Activated CD8-positive, alpha-beta memory T cell treated with anti-CD3 and anti-CD28 coated beads for 1 hour (primary cell): ENCODE data around the gene ADRA1B.

ENCODE experiments used
- DNase-seq, 2 donors: peaks; one replicate each; pipeline ENCODE4 v3.0.0-alpha.2; 2020; ENCODE audit warnings: low read depth in 1 of 2; ENCODE audit errors: extremely low read depth in 1 of 2

The ADRA1B gene

DNA sequence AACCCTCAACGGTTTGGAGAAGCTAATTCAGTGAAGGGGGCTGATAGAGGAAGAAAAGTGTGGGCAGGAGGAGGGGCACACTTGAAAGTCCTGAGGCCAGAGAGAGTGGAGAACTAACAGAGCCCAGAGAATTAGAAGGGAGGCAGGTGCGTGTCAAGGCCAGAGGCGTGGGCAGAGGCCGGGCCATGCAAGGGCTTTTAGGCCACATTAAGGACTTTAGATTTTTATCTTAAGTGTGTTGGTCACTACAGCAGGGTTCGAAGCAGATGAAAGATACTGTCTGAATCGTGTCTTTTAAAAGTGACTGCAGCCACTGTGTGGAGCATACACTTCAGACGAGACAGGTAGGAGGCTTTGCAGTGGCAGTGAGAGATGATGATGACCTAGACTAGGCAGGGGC, 6.7 kb downstream of the ADRA1B start:
- no peak for DNase-seq

DNA sequence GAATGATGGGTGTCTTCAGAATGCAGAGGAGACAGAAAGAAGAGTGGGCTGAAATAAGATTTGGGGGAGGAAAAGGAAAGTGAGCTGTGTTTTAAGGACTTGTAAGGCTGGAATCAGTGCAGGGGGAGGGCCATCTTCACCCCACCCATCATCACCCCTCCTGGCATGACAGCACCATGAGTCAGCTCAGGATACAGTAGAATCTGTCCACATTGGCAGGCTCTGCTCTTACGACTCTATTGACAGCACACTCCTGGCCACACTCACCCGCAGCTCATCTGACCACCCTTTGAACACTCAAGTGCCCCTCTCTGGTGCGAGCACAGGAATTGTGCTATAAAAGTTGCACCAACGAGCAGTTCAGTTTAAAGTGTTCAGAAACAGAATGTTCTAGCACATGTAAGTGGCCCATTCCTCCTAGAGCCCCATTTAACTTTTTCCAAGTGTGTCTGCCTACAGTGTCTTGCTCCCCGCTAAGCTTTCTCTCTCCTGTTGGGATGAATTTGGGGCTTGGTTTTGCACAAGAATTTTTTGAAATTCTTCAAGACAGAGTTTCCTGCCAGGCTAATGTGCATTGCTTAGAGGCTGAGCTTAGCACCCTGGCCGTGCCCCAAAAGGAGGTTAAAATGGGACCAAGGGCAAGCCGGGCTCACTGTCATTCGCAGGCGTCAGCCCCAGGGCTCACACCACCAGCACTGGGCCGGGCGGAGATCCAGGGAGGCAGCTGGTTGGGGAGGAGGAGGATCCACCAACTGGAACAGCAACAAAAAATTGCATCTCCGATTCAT, 12.0 kb downstream of the ADRA1B start:
- DNase-seq, result no peak

DNA sequence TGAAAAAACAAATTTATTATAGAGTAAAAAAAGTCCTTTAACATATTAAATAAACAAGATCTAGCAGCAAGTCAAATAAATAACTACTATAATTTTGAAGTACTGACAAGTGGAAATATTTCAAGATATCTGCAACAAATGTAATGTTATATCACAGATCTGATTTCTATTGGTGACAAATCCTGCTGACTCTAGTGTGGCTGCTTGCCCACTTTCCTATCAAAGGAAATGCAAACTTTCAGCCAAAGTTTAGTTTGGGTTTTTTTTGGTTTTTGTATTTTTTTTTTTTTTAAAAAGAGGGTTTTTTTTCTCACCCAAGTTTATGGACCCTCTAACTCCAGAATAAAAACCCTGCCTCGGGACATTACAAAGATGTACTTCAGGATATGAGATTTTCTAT, 12.9 kb downstream of the ADRA1B start:
- DNase-seq, result no peak

- no peak for DNase-seq
These were observed 17.5 kb downstream of the ADRA1B start for GRCh38 chr5:159933531-159934485.

DNA sequence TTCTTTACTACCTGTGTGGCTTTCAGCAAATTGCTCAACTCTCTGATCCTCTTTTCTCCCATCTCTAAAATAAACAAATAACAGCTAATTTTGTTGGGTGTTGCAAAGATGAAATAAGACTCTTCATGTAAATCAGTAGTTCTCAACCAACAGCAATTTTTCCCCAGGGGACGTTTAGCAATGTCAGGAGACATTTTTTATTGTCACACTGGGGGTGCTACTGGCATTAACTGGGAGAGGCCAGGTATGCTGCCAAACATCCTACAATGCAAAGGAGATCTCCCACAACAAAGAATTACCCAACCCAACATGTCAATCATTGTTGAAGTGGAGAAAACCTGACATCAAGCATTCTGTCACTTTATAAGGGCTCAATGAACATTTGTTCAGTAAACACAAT, 19.7 kb downstream of the ADRA1B start:
- DNase-seq, result no peak

DNA sequence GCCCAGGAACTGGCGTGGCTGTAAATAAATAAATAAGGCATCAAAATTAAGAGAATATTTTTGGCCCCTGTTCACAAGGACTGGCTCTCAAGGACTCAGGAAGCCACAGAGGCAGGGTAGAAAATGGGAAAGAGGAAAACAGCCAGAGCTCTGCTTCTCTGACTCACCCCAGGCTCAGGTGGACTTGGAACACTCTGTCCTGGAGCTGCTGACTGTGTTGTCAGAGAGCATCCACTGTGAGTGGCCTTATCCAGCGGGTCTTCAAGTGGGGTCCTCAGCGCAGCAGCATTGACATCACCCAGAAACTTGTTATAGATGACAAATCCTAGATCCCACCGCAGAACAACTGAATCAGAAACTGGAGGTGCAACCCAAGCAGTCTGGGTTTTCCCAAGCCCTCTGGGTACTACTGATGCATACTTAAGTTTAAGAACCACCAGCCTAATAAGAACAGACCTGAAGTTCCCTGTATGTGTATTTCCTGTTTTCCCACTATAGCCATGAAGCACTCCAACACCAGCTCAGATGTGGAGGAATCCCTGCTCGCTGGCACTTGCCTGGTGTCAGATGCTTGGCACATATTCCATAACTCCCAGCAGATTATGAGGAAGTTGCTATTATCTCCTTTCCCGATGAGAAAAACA, 20.5 kb downstream of the ADRA1B start:
- no peak for DNase-seq

GRCh38 chr5:159937580-159937979, 21.3 kb downstream of the ADRA1B start:
- DNase-seq, result no peak

DNA sequence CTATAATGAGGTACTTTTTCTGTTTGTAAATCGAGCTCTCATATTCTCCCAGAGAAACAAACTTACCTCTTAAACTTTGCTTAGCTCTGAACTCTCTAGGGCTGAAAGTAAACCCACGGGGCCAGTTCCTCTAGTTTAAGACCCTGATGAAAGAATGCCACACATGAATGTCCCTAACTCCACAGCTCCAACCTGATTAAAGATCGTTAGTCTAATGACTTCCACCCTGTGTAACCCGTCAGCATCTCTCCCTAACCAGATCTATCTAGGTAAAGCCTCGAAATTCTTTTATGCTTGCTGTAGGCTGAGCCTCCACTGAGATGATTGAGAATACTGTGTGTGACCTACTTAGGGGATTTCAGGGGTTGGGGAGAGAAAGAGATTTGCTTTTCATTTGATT, 27.0 kb downstream of the ADRA1B start:
- no peak for DNase-seq

DNA sequence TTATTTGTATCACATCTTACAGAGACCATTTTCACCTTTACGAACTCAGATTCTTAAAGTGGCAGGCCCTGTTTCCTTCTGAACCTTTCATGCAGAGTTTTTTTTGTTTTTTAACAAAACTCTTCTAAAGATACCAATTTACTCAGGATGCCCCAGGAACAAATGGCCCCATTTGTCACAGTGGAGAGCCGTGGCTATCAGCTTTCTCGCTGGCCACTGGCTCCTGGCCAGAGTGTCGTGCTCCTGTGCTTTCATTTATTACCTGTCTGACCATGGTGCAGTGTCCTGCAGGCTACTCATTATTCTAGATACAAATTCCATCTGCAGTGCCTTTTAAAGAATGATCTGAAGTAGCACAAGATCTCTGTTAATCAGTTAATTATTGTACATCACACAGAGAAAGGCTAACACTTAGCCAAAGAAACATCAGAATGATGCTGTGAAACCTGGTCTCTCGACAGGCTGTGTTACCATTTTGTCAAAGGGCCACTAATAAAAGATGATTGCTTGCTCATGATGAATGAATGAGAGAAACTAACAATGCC, 27.8 kb downstream of the ADRA1B start:
- DNase-seq, result no peak

- DNase-seq, result no peak
These were observed 29.1 kb downstream of the ADRA1B start for GRCh38 chr5:159945359-159945758.

- no peak for DNase-seq
These were observed 31.6 kb downstream of the ADRA1B start for GRCh38 chr5:159947708-159948358.

- DNase-seq, result no peak
These were observed 35.1 kb downstream of the ADRA1B start for GRCh38 chr5:159951387-159951786.

- no peak for DNase-seq
These were observed 35.6 kb downstream of the ADRA1B start for GRCh38 chr5:159951834-159952233.

DNA sequence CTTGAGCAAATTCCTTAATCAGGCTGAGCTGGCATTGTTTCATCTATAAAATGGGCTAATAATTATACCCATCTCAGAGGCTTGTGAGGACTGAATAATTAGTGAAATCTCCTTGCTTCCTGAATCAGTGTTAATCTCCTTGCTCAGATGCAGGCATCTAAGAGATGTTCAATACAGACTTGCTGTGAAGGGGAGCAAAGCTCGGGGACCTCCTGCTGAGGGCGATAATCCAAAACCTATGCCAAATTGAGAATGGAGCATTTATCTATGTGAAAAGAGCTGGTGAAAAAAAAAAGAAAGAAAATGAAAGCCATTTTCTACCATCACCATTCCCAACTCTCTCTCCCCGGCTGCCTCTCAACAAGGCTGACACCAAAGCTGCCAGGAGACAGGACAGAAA, 37.3 kb downstream of the ADRA1B start:
- DNase-seq, result no peak

- DNase-seq, result no peak
These were observed 38.9 kb downstream of the ADRA1B start for GRCh38 chr5:159955056-159955624.

DNA sequence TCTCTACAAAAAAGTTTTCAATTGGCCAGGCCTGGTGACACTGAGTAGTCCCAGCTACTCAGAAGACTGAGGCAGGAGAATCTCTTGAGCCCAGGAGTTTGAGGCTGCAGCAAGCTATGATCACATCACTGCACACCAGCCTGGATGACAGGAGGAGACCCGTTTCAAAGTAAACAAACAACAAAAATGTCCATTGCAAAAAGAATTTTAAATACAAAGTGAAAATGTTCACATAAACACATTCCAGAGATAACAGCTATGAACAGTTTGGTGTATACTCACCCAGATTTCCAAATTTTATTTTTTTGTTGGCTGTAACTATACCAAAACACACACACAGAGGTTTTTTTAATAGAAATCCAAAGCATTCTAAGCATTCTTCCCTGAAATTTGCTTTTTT, 39.8 kb downstream of the ADRA1B start:
- DNase-seq, result no peak

GRCh38 chr5:159961176-159962160, 45.2 kb downstream of the ADRA1B start:
- no peak for DNase-seq

GRCh38 chr5:159962214-159962613, 45.9 kb downstream of the ADRA1B start:
- no peak for DNase-seq

GRCh38 chr5:159963935-159964334, 47.7 kb downstream of the ADRA1B start:
- no peak for DNase-seq
